GM12873 (cell line): ENCODE results near the gene TOP1.

ENCODE experiments used
- CTCF ChIP-seq: IDR thresholded peaks from 2 replicates; pipeline ENCODE4 v1.5.1; 2012; ENCODE audit warnings: low read depth, mild to moderate bottlenecking, moderate library complexity, low read length, control low read depth; ENCODE audit not compliant: insufficient read depth; ENCODE audit errors: missing control alignments

TOP1 gene

GRCh38 chr20:41133709-41134361, 105.2 kb downstream of the TOP1 start:
- no peak for TF ChIP-seq CTCF

GRCh38 chr20:41134362-41135186, 106.0 kb downstream of the TOP1 start:
- TF ChIP-seq CTCF, result no peak

GRCh38 chr20:41135187-41135887, 106.7 kb downstream of the TOP1 start:
- TF ChIP-seq CTCF, result peak; percentile 89

GRCh38 chr20:41135888-41136679, 107.5 kb downstream of the TOP1 start:
- TF ChIP-seq CTCF, result no peak

- no peak for TF ChIP-seq CTCF
Measured at GRCh38 chr20:41136680-41137613, 108.3 kb downstream of the TOP1 start, which contains the start of gene PLCG1. Gene PLCG1 (plus strand): TSS chr20:41137543. CDS start chr20:41137642, 99 bp downstream.

GRCh38 chr20:41137614-41138474, 109.2 kb downstream of the TOP1 start:
- TF ChIP-seq CTCF, result no peak
